K562 (cell line): ENCODE data around the gene SLC6A8. TPM values are rescaled to one million over a fixed set of nuclear protein-coding genes. Genes with fewer than 3 reads are reported as not detected.
"Not testable (repeated sequence)": the region's sequence is repeated elsewhere in the genome, so short reads cannot be mapped to it uniquely, and the experiment has no call there.

ENCODE experiments used
- ATAC-seq: fragments of 200-7000 bp; cut with Tn5 transposase; 3 replicates; pipeline ENCODE4 v1.9.1; 2020; ENCODE audit warnings: moderate library complexity
- BruUV-seq: library from RNA; stranded (reverse); fragments of 400-500 nt; replicated peaks from 2 replicates; lab custom pipeline; 2021; lab: Mats Ljungman, UMichigan
- CTCF ChIA-PET: fragments of 300-600 bp; formaldehyde crosslinking; extraction: SDS; loops from one replicate; lab custom pipeline; 2021; ENCODE audit warnings: low intra/inter-chr PET ratio; lab: Yijun Ruan, JAX
- POLR2A ChIA-PET: fragments of 300-600, 350-650 bp; sonication (Branson Sonifier 250); formaldehyde crosslinking; extraction: SDS; loops from one replicate; lab custom pipeline; 2021; ENCODE audit warnings: antibody characterized with exemption, inconsistent platforms; lab: Yijun Ruan, JAX
- DNase-seq, 4 experiments: peaks; one replicate each; pipeline versions ENCODE4 v3.0.0 to v3.0.0-alpha.2; 2011 to 2018; ENCODE audit warnings: low spot score in 3 of 4, mixed read lengths in 3 of 4; ENCODE audit errors: extremely low read depth in 1 of 4
- FAIRE-seq: peaks from 2 replicates; lab custom pipeline; 2011; peaks lifted over from hg19 to GRCh38; lab: Jason Lieb, UNC
- H2AFZ ChIP-seq: 2 replicates; pipeline ENCODE4 v1.6.0; 2011; ENCODE audit warnings: low read depth, low read length, control low read depth, inconsistent platforms
- H3K27ac ChIP-seq: fragments of 200-600 bp; 3 replicates; pipeline ENCODE4 v1.8.0; 2011; ENCODE audit warnings: low read depth, mild to moderate bottlenecking, control low read depth, inconsistent platforms, low read length, moderate library complexity, mixed read lengths; ENCODE audit errors: extremely low read depth
- H3K27me3 ChIP-seq, 2 experiments: fragments of 300-600 bp in 1 of 2; 2 replicates in 1 of 2; 3 replicates in 1 of 2; pipeline versions ENCODE4 v1.6.0 to v1.8.0; 2011; ENCODE audit warnings: inconsistent platforms in 2 of 2, low read length in 2 of 2, mild to moderate bottlenecking in 1 of 2, mixed read lengths in 1 of 2, moderate library complexity in 1 of 2; ENCODE audit not compliant: control insufficient read depth in 2 of 2, insufficient read depth in 2 of 2
- H3K36me3 ChIP-seq: fragments of 300-600 bp; 3 replicates; pipeline ENCODE4 v1.8.0; 2011; ENCODE audit warnings: mild to moderate bottlenecking, low read length, inconsistent platforms; ENCODE audit not compliant: control insufficient read depth, insufficient read depth
- H3K4me1 ChIP-seq, 2 experiments: fragments of 200-600 bp in 1 of 2; replicated peaks in 1 of 2; 2 replicates in 1 of 2; 3 replicates in 1 of 2; pipeline versions ENCODE4 v1.5.1 to v1.8.0; 2011; ENCODE audit warnings: inconsistent platforms in 2 of 2, low read length in 2 of 2, mild to moderate bottlenecking in 1 of 2, mixed read lengths in 1 of 2, moderate library complexity in 1 of 2; ENCODE audit not compliant: control insufficient read depth in 2 of 2, insufficient read depth in 2 of 2
- H3K4me2 ChIP-seq: 2 replicates; pipeline ENCODE4 v1.6.1; 2011; ENCODE audit warnings: low read length, control low read depth, inconsistent platforms, mixed read lengths; ENCODE audit not compliant: insufficient read depth
- H3K4me3 ChIP-seq: fragments of 200-600 bp; sonication (generic), shearing (Covaris generic); 2 replicates; pipeline ENCODE4 v1.5.1; 2016; ENCODE audit warnings: control low read depth, inconsistent platforms
- H3K79me2 ChIP-seq: fragments of 200-600 bp; 3 replicates; pipeline ENCODE4 v1.8.0; 2011; ENCODE audit warnings: low read length, inconsistent platforms; ENCODE audit not compliant: control insufficient read depth, insufficient read depth
- H3K9ac ChIP-seq, 2 experiments: 2 replicates each; pipeline versions ENCODE4 v1.6.0 to v1.6.1; 2011; ENCODE audit warnings: low read depth in 2 of 2, low read length in 2 of 2, control low read depth in 1 of 2, inconsistent platforms in 1 of 2, mild to moderate bottlenecking in 1 of 2, mixed read lengths in 1 of 2; ENCODE audit not compliant: insufficient read depth in 1 of 2
- H3K9me1 ChIP-seq: one replicate; pipeline ENCODE4 v1.6.0; 2011; ENCODE audit warnings: inconsistent platforms, mild to moderate bottlenecking, low read length, moderate library complexity; ENCODE audit not compliant: control insufficient read depth, insufficient read depth
- H3K9me3 ChIP-seq: replicated peaks from 2 replicates; pipeline ENCODE4 v1.5.1; 2011; ENCODE audit warnings: low read depth, low read length, inconsistent platforms; ENCODE audit not compliant: control insufficient read depth, insufficient read depth
- H4K20me1 ChIP-seq: replicated peaks from 2 replicates; pipeline ENCODE4 v1.6.1; 2011; ENCODE audit warnings: low read length, inconsistent platforms, mixed read lengths; ENCODE audit not compliant: control insufficient read depth, insufficient read depth
- CXXC5 ChIP-seq: fragments of 250-450 bp; sonication (Bioruptor Pico); IDR thresholded peaks from 2 replicates; pipeline ENCODE4 v1.8.0; 2022; ENCODE audit warnings: inconsistent platforms, mild to moderate bottlenecking, moderate library complexity
- NFIC ChIP-seq: fragments of 450-650 bp; IDR thresholded peaks from 2 replicates; pipeline ENCODE4 v1.6.1; 2017; ENCODE audit warnings: mild to moderate bottlenecking, inconsistent platforms
- PKNOX1 ChIP-seq: fragments of 450-650 bp; IDR thresholded peaks from 2 replicates; pipeline ENCODE4 v1.6.1; 2016
- ZFP36 ChIP-seq: fragments of 150-350 bp; IDR thresholded peaks from 2 replicates; pipeline ENCODE4 v1.6.1; 2018; ENCODE audit warnings: low read length, low read depth; ENCODE audit not compliant: partially characterized antibody
- WGBS: fragments of 100-300 bp; shearing (Covaris generic); methylation state at CpG from one replicate; pipeline ENCODE4 v1.1.6; 2016; ENCODE audit warnings: low coverage, mixed read lengths; ENCODE audit not compliant: insufficient coverage; ENCODE audit errors: missing lambda C conversion rate; 5-methylcytosine and 5-hydroxymethylcytosine counted together
- in situ Hi-C: fragments of 300-500 bp; cut with MboI; formaldehyde crosslinking; loops from 4 replicates; pipeline ENCODE4 v1.15.0; 2018; ENCODE audit warnings: inconsistent platforms, mixed read lengths
- intact Hi-C: fragments of 100-400 bp; cut with micrococcal nuclease; formaldehyde crosslinking; loops from 2 replicates; pipeline ENCODE4 v1.14.2; 2022
- polyA plus RNA-seq, 8 experiments: library from polyadenylated mRNA; depleted of rRNA in 4 of 8; stranded (reverse) in 5 of 8; unstranded in 3 of 8; fragments of >200 nt; fragmentation: Nextera tagmentation in 2 of 8; fragmentation: Illumina TruSeq in 1 of 8; extraction: Ambion mirVana in 2 of 8; extraction: Trizol in 1 of 8; gene quantifications; 2 replicates each; pipeline versions ENCODE4 v1.2.1 to v1.2.3, GENCODE V29; 2011 to 2014; ENCODE audit warnings: inconsistent platforms in 1 of 8, missing spikeins in 1 of 8
- total RNA-seq, 7 experiments: library from RNA; depleted of rRNA in 6 of 7; stranded (reverse); fragments of >200 nt in 6 of 7; fragmentation: Illumina TruSeq in 2 of 7; extraction: Trizol in 2 of 7; gene quantifications; 2 replicates each; pipeline versions ENCODE4 v1.2.1 to v1.2.3, GENCODE V29; 2011 to 2021; ENCODE audit warnings: low replicate concordance in 1 of 7
- TF ChIP-seq, protein P1 (sequence below), 2 experiments: IDR thresholded peaks in 1 of 2; conservative IDR thresholded peaks in 1 of 2; 2 replicates each; pipeline ENCODE4 v1.6.1; 2016; ENCODE audit warnings: low read depth in 2 of 2, mild to moderate bottlenecking in 1 of 2, missing compliant biosample characterization in 1 of 2, missing genetic modification characterization in 1 of 2, moderate library complexity in 1 of 2

The SLC6A8 gene
- total and polyA plus RNA-seq, 9 of the 15 experiments (the other 6 are each of a cell fraction or from before 2014, with no cell fraction given), result 0.68 to 144 (median 34.3) TPM

- no peak for TF ChIP-seq ZFP36
Observed at GRCh38 chrX:153741446-153741845, 53.7 kb downstream of the SLC6A8 start (continued).

DNA sequence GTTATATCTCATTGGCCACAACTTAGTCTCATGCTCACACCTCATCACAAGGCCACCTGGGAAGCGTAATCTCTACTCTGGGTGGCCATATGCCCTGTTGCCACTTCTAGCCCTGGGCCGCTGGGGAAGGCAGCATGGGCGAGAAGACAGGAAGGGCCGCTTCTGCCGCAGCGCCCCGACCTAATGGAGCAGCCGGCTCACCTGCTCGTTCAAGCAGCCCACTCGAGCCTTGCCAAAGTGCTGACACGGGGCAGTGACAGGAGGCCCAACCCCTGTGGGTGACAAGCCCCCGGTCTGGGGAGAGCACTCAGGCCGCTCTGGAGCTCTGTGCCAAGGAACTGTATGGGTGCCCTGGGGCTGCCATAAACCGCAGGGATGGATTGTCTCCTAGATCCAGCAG is 54.4 kb downstream of the SLC6A8 start:
- FAIRE-seq, H3K9ac ChIP-seq, H3K4me3 ChIP-seq, ATAC-seq, H3K79me2 ChIP-seq, H3K9me1 ChIP-seq, intact Hi-C loops, H4K20me1 ChIP-seq, H3K36me3 ChIP-seq, H3K27me3 ChIP-seq, BruUV-seq, DNase-seq, H3K4me2 ChIP-seq, H2AFZ ChIP-seq, in situ Hi-C loops, CTCF ChIA-PET, H3K9me3 ChIP-seq: not testable (repeated sequence)
- H3K27ac ChIP-seq, result peak overlapping the region; percentile 46; the same call in 2 of the 3 replicates
- 94% methylated on average over 3 of the region's 14 CpGs for WGBS
- H3K4me1 ChIP-seq, result peaks cover 0 to 58% of the 10 kb centered on the region in 2 experiments; a peak in 3 of 5 replicates
- POLR2A ChIA-PET, result interaction anchor here (0.6 kb wide), 1 partner anchor 29 kb away, joined by 3 read pairs; no protein-coding TSS in a partner anchor

- FAIRE-seq, result not testable (repeated sequence)
- peak overlapping the region; percentile 34 to 79; a peak in 2 of 4 replicates for H3K9ac ChIP-seq
- TF ChIP-seq CXXC5 (CRISPR knock-in tag), result 0 out of 2 replicates have a peak, but pooled peaks have one; percentile 37
- peak; percentile 57; the same call in 1 of the 2 replicates for TF ChIP-seq NFIC
- TF ChIP-seq PKNOX1, result peak; percentile 76
- TF ChIP-seq, protein P1, sequence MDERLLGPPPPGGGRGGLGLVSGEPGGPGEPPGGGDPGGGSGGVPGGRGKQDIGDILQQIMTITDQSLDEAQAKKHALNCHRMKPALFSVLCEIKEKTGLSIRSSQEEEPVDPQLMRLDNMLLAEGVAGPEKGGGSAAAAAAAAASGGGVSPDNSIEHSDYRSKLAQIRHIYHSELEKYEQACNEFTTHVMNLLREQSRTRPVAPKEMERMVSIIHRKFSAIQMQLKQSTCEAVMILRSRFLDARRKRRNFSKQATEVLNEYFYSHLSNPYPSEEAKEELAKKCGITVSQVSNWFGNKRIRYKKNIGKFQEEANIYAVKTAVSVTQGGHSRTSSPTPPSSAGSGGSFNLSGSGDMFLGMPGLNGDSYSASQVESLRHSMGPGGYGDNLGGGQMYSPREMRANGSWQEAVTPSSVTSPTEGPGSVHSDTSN (CRISPR knock-in tag; IDR thresholded peaks at IDR 0.05; ENCODE audit: low read depth), result not testable (repeated sequence)
- TF ChIP-seq, protein P1 (tag; conservative IDR thresholded peaks at IDR 0.05; ENCODE audit: low read depth), result peak; percentile 81
Observed at GRCh38 chrX:153742796-153743467, 55.2 kb downstream of the SLC6A8 start.

More at GRCh38 chrX:153742796-153743467, 55.2 kb downstream of the SLC6A8 start:
- in situ Hi-C loops, CTCF ChIA-PET, H3K27me3 ChIP-seq, H3K9me1 ChIP-seq, H3K9me3 ChIP-seq, H4K20me1 ChIP-seq, H3K79me2 ChIP-seq, H3K36me3 ChIP-seq, BruUV-seq, H3K4me3 ChIP-seq, H3K4me2 ChIP-seq, ATAC-seq, H2AFZ ChIP-seq: not testable (repeated sequence)
- POLR2A ChIA-PET, result interaction anchor here (0.6 to 0.7 kb wide), 2 partner anchors 30 to 679 kb away, joined by 3 read pairs; no protein-coding TSS in a partner anchor
- peak overlapping the region; percentile 48; the same call in 2 of the 3 replicates for H3K27ac ChIP-seq
- DNase-seq, result peak in 2 of 4 experiments; percentile 1 to 37
- intact Hi-C loops, result loop anchor here (1.0 kb wide), 1 partner anchor 17 kb away; no protein-coding TSS in a partner anchor
- peaks cover 0 to 54% of the 10 kb centered on the region in 2 experiments; a peak in 3 of 5 replicates for H3K4me1 ChIP-seq
- WGBS, result 22% methylated on average over 7 of the region's 32 CpGs
